ENCODE measurements around the gene METTL13. TPM values are rescaled to one million over a fixed set of nuclear protein-coding genes. Genes with fewer than 3 reads are reported as not detected.

The METTL13 gene
- total RNA-seq, 4 donors from 2014 or later = 19.9 to 23.8 (median 22.7) TPM

GRCh38 chr1:171743081-171743870 is 38.2 kb upstream of the METTL13 start:
- Histone ChIP-seq H3K4me1 (peaks cover 25 to 28% of the 10 kb centered on the region in 2 donors), H3K4me3 (replicated peaks in 1 of 3) (peak overlapping the region in 2 of 3 donors; percentile 88 to 96), H3K27ac (peak overlapping the region; percentile 93 to 98 (median 98)), H3K9me3 (no peaks in the 10 kb centered on the region), H3K36me3 (no peaks in the 10 kb centered on the region), H3K27me3 (no peaks in the 10 kb centered on the region)
- DNase-seq = peak; percentile 19 to 21
- 19 to 23% methylated on average over 8 of the region's 8 CpGs for WGBS, 2 donors
- TF ChIP-seq, protein P1, sequence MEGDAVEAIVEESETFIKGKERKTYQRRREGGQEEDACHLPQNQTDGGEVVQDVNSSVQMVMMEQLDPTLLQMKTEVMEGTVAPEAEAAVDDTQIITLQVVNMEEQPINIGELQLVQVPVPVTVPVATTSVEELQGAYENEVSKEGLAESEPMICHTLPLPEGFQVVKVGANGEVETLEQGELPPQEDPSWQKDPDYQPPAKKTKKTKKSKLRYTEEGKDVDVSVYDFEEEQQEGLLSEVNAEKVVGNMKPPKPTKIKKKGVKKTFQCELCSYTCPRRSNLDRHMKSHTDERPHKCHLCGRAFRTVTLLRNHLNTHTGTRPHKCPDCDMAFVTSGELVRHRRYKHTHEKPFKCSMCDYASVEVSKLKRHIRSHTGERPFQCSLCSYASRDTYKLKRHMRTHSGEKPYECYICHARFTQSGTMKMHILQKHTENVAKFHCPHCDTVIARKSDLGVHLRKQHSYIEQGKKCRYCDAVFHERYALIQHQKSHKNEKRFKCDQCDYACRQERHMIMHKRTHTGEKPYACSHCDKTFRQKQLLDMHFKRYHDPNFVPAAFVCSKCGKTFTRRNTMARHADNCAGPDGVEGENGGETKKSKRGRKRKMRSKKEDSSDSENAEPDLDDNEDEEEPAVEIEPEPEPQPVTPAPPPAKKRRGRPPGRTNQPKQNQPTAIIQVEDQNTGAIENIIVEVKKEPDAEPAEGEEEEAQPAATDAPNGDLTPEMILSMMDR (IDR thresholded peaks at IDR 0.05) = no peak
- peak in 1 of 2 donors; percentile 42 for TF ChIP-seq POLR2A (IDR thresholded peaks at IDR 0.05)
- intact Hi-C loops (cut with DNase I) = no loop called here

GRCh38 chr1:171744986-171745385 is 36.5 kb upstream of the METTL13 start:
- Histone ChIP-seq H3K9me3 (no peaks in the 10 kb centered on the region), H3K4me1 (peaks cover 17 to 19% of the 10 kb centered on the region in 2 donors), H3K36me3 (no peaks in the 10 kb centered on the region), H3K27me3 (no peaks in the 10 kb centered on the region), H3K27ac (no peak overlapping the region), H3K4me3 (replicated peaks in 1 of 3) (no peak overlapping the region)
- intact Hi-C loops (cut with DNase I) = no loop called here
- TF ChIP-seq, protein P1 (IDR thresholded peaks at IDR 0.05) = no peak
- TF ChIP-seq POLR2A (IDR thresholded peaks at IDR 0.05) = no peak
- DNase-seq = no peak
- 96 to 98% methylated on average over 8 of the region's 8 CpGs for WGBS, 2 donors

- Histone ChIP-seq H3K27ac (no peak overlapping the region), H3K9me3 (no peaks in the 10 kb centered on the region), H3K36me3 (no peaks in the 10 kb centered on the region), H3K4me1 (peaks cover 0 to 5% of the 10 kb centered on the region in 2 donors), H3K27me3 (no peaks in the 10 kb centered on the region), H3K4me3 (replicated peaks in 1 of 3) (no peak overlapping the region)
- DNase-seq = no peak
- intact Hi-C loops (cut with DNase I) = no loop called here
- WGBS, 2 donors = 84 to 94% methylated on average over 3 of the region's 3 CpGs
- TF ChIP-seq, protein P1 (IDR thresholded peaks at IDR 0.05) = no peak
- no peak for TF ChIP-seq POLR2A (IDR thresholded peaks at IDR 0.05)
These were observed 32.8 kb upstream of the METTL13 start for GRCh38 chr1:171748651-171749050.

GRCh38 chr1:171751221-171751620 is 30.2 kb upstream of the METTL13 start:
- H3K27me3 ChIP-seq = no peaks in the 10 kb centered on the region
- DNase-seq = no peak
- no peaks in the 10 kb centered on the region for H3K36me3 ChIP-seq
- TF ChIP-seq, protein P1 (IDR thresholded peaks at IDR 0.05) = no peak
- TF ChIP-seq POLR2A (IDR thresholded peaks at IDR 0.05) = no peak
- H3K4me3 ChIP-seq (replicated peaks in 1 of 3) = no peak overlapping the region
- H3K9me3 ChIP-seq = no peaks in the 10 kb centered on the region
- WGBS, 2 donors = 94 to 99% methylated on average over 6 of the region's 6 CpGs
- H3K4me1 ChIP-seq = peaks cover 0 to 3% of the 10 kb centered on the region in 2 donors
- intact Hi-C loops (cut with DNase I) = no loop called here
- H3K27ac ChIP-seq = no peak overlapping the region

- Histone ChIP-seq H3K4me1 (peaks cover 0 to 3% of the 10 kb centered on the region in 2 donors), H3K27me3 (no peaks in the 10 kb centered on the region), H3K4me3 (replicated peaks in 1 of 3) (no peak overlapping the region), H3K27ac (no peak overlapping the region), H3K36me3 (no peaks in the 10 kb centered on the region), H3K9me3 (no peaks in the 10 kb centered on the region)
- 96 to 97% methylated on average over 2 of the region's 2 CpGs for WGBS, 2 donors
- TF ChIP-seq, protein P1 (IDR thresholded peaks at IDR 0.05) = no peak
- no peak for TF ChIP-seq POLR2A (IDR thresholded peaks at IDR 0.05)
- intact Hi-C loops (cut with DNase I) = no loop called here
- no peak for DNase-seq
These were observed 28.3 kb upstream of the METTL13 start for GRCh38 chr1:171753182-171753581.

Data from thyroid gland (tissue), 4 donors.